ENCODE data around the gene CYSRT1.

CYSRT1 gene

DNA sequence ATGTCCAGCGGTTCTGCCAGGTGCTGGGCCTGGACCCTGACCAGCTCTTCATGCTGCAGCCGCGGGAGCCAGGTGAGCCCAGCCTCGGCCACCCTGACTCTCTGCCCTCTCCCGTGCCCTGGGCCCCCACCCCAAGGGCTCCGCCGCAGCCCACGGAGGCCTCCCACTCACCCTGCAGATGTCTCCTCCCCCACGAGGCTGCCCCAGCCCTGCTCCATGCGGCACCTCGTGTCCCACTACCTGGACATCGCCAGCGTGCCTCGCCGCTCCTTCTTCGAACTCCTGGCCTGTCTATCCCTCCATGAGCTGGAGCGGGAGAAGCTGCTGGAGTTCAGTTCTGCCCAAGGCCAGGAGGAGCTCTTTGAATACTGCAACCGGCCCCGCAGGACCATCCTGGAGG, 10.4 kb upstream of the CYSRT1 start:
- DNase-seq (ENCODE audit: low read depth), result no peak
- H3K4me3 ChIP-seq (ENCODE audit: low read length), result no peak overlapping the region
- TF ChIP-seq, protein P1, sequence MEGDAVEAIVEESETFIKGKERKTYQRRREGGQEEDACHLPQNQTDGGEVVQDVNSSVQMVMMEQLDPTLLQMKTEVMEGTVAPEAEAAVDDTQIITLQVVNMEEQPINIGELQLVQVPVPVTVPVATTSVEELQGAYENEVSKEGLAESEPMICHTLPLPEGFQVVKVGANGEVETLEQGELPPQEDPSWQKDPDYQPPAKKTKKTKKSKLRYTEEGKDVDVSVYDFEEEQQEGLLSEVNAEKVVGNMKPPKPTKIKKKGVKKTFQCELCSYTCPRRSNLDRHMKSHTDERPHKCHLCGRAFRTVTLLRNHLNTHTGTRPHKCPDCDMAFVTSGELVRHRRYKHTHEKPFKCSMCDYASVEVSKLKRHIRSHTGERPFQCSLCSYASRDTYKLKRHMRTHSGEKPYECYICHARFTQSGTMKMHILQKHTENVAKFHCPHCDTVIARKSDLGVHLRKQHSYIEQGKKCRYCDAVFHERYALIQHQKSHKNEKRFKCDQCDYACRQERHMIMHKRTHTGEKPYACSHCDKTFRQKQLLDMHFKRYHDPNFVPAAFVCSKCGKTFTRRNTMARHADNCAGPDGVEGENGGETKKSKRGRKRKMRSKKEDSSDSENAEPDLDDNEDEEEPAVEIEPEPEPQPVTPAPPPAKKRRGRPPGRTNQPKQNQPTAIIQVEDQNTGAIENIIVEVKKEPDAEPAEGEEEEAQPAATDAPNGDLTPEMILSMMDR (conservative IDR thresholded peaks at IDR 0.05; ENCODE audit: low read length), result no peak

DNA sequence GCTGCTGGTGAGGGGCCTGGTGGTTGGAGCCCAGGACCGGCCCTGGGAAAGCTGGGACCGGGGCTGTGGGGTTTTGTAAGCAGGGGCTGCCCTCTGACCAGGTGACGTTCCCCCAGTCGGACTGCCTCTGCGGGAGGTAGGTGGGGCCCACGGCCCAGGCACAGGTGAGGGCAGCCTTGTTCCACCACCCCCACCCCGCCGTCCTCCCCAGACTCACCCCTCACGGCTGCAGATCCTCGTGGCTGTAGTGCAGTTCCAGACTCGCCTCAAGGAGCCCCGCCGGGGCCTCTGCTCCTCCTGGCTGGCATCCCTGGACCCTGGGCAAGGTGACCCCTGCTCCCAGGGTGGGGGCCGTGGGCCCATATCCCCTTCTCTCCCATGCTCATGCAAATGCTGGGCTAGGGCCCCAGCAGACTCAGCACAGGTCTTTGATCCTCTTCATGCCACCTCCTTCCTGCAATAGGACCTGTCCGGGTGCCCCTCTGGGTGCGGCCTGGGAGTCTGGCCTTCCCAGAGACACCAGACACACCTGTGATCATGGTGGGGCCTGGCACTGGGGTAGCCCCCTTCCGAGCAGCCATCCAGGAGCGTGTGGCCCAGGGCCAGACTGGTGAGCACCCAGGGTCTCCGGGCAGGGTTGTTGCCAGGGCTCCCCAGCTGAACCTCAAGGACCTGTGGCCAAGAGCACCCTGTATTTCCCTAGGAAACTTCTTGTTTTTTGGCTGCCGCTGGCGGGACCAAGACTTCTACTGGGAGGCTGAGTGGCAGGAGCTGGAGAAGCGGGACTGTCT, 9.6 kb upstream of the CYSRT1 start:
- no peak for DNase-seq (ENCODE audit: low read depth)
- no peak overlapping the region for H3K4me3 ChIP-seq (ENCODE audit: low read length)
- TF ChIP-seq, protein P1 (conservative IDR thresholded peaks at IDR 0.05; ENCODE audit: low read length), result no peak

DNA sequence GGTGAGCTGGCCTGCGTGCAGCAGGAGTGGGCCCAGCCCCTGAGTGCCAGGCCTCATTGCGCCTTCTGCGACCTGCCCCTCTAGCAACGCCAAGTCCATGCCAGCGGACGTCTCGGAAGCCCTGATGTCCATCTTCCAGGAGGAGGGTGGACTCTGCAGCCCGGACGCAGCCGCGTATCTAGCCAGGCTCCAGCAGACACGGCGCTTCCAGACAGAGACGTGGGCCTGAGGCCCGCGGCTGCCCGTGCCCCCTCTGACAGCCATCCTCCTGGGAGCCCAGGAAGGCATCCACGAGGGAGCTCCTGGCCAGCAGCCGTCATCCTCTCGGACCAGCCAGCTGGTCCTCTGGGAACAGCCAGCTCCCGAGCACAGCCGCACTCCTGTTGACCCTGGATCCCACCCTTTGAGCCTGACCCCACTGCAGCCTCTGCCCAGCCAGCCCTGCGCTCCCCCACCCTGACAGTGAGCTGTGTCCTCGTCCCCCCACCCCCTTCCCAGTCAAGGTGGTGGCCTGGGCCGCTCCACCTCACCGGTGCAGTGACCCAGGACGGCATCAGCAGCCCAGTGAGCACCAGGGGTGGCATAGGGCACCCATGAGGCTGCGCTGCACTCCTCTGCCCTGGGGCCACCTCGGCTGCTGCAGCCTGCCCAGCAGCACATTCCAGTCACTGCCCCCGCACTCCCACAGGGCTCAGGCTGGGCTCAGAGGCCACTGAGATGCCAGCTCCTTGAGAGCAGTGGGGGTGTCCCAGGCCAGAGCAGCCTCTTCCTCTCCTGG, 8.6 kb upstream of the CYSRT1 start:
- TF ChIP-seq, protein P1 (conservative IDR thresholded peaks at IDR 0.05; ENCODE audit: low read length), result no peak
- H3K4me3 ChIP-seq (ENCODE audit: low read length), result no peak overlapping the region
- DNase-seq (ENCODE audit: low read depth), result no peak

DNA sequence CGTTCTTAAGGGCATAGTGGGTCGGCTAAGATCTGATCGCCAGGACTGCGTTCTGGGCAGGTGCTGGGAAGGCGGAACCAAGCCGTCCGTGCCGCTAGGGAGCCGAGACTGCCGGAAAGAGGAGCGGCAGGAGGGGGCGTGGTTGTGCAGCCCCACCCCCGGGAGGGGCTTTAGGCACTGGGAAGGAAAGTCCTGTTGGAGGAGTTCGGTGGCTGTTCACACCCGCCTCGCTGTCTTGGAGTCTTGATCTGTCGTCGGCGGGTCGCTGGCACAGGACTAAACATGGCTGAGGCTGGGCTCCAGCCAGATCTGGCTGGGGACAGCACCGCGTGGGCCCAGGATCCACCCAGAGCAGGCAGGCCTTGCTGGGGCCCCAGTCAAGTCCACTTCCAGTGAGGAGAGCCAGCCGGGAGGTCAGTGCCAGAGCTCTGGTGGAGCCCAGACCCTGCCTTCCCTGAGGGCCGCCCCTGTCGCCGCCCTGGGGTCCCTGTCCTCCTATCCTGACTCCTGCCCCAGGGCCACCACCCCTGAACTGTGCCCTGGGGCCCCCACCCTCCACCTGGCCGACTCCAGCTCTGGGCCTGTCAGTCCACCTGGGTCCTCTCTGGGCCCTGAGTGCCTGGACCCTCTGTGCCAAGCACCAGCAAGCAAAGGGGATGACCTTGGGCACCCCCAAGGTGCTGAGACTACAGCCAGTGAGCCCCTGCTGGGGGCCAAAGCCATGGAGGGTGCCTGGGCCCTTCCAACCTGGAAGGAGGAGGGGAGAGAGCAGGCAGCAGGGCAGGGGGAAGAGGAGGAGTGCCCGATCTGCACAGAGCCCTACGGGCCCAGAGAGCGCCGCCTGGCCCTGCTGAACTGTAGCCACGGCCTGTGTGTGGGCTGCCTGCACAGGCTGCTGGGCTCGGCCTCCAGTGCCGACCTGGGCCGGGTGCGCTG, 7.4 kb upstream of the CYSRT1 start:
- peak; percentile 40 for DNase-seq (ENCODE audit: low read depth)
- TF ChIP-seq, protein P1 (conservative IDR thresholded peaks at IDR 0.05; ENCODE audit: low read length), result no peak; the same call in 1 of the 2 replicates
- peak overlapping the region; percentile 44 for H3K4me3 ChIP-seq (ENCODE audit: low read length)

DNA sequence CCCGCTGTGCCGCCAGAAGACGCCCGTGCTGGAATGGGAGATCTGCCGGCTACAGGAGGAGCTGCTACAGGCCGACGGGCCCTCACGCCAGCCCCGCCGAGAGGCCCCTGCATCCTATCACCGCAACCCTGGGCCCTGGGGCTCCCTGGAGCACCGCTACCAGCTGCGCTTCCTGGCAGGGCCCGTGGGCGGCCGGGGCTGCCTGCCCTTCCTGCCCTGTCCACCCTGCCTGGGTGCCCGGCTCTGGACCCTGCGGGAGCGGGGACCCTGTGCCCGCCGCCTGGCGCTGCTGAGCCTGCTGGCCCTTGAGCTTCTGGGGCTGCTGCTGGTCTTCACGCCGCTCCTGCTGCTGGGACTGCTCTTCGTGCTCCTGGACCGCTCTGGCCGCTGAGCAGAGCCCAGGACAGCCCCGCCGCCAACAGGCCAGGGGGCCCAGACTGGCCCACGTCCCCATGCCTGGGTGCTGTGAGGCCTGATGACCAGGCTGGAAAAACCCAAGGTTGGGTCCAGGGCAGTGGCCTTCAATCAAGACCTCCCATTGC, 6.7 kb upstream of the CYSRT1 start:
- no peak overlapping the region for H3K4me3 ChIP-seq (ENCODE audit: low read length)
- DNase-seq (ENCODE audit: low read depth), result no peak
- TF ChIP-seq, protein P1 (conservative IDR thresholded peaks at IDR 0.05; ENCODE audit: low read length), result no peak

DNA sequence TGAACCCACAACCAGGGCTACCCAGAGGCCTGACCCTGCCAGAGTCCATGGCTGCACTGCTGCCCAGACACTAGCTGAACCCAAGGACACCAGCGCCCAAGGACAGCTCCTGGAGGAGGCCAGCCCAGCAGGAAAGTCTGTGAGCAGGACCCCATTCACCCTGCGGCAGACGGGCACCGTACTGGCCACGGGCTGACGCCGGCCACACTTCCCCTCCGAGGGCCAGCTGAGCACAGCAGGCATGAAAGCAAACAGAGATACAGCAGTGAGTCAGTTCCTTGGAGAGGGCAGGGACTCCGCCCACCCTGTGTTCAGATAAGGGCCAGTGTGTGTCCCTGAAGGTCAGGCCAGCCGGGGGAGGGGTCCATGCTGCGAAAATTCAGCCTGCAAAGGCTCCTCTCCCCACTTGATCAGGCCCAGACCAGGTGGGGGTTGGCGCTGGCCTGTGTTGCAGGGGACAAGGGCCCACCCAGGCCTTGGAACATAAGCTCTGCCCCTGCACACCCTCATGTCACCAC, 6.2 kb upstream of the CYSRT1 start:
- DNase-seq (ENCODE audit: low read depth), result no peak
- TF ChIP-seq, protein P1 (conservative IDR thresholded peaks at IDR 0.05; ENCODE audit: low read length), result no peak
- H3K4me3 ChIP-seq (ENCODE audit: low read length), result no peak overlapping the region
